Erythroblast (primary cell): ENCODE results near the gene ZNF10.
A peak's percentile ranks its signal among the peaks of the same experiment; 100 is the strongest.

Experiments used
- DNase-seq, 2 experiments: peaks; one replicate each; lab custom pipeline; 2025; lab: John Stamatoyannopoulos, UW
- GATA1 ChIP-seq: IDR thresholded peaks from 2 replicates; pipeline ENCODE4 v1.6.1; 2011; ENCODE audit warnings: low read depth, mild to moderate bottlenecking, control low read depth, low read length, moderate library complexity
- POLR2A ChIP-seq: IDR thresholded peaks from 2 replicates; pipeline ENCODE4 v1.6.1; 2011; ENCODE audit warnings: mild to moderate bottlenecking, low read length

Gene ZNF10

GRCh38 chr12:133130038-133130807, at the start of gene ZNF10, which contains the start of gene ZNF891:
Gene ZNF10, plus strand, starts transcription at chr12:133130627. Its CDS starts 13,866 bp downstream, at chr12:133144493.
Gene ZNF891, minus strand, starts transcription at chr12:133130274. Its CDS starts 8,356 bp downstream, at chr12:133121918.
- peak; percentile 97 for DNase-seq
- no peak for TF ChIP-seq GATA1
- TF ChIP-seq POLR2A: peak; percentile 84

DNA sequence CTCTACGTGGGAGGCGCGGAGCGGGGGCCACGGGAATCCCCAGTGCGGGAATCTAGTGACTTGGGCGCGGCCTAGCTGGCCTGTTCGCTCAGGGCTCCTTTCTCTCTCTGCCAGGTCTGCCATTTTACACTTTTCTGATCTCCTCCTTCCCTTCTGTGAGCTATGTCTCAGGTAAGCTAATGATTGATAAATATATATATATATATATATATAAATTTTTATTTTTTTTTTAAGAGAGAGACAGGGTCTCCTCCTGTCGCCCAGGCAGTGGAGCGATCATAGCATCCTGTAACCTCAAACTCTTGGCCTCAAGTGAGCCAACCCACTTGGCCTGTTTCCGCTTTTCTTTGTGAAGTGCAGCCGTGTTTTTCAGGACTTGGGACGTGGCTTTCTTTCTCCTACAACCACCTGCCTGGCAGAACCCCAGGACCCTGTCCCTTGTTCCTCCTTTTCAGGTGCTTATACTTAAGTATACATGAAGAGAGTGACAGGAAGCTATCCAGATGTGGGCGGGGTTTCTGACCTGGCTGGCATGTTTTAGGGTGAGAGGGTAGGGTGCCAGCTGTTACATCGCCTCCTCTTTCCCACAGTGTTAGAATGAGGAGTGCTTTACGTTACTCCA, 49.2 kb upstream of the ZNF10 start:
- TF ChIP-seq POLR2A: peak; percentile 32
- no peak for TF ChIP-seq GATA1
- DNase-seq: peak; percentile 44 to 48

DNA sequence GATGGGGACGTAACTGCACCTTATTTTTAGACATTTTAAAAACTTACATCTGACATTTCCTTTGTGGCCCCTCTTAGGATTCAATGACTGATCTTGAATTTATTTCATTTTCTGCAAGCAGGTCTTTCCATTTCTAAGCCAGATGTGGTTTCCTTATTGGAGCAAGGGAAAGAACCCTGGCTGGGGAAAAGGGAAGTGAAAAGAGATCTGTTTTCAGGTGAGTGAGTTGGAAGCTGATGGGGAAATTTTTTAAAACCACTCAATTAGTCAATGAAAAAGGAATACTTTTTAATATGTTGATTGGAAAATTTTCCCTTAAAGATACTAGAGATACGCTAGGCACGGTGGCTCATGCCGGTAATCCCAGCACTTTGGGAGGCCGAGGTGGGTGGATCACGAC, 47.1 kb upstream of the ZNF10 start:
- TF ChIP-seq POLR2A: no peak
- no peak for TF ChIP-seq GATA1
- DNase-seq: no peak

DNA sequence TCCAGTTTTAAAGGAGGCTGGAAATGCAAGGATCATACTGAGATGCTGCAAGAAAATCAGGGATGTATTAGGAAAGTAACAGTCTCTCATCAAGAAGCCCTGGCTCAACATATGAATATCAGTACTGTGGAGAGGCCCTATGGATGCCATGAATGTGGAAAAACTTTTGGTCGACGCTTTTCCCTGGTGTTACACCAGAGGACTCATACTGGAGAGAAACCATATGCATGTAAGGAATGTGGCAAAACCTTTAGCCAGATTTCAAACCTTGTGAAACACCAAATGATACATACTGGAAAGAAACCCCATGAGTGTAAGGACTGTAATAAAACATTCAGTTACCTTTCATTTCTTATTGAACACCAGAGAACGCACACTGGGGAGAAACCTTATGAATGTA, 24.8 kb upstream of the ZNF10 start:
- no peak for TF ChIP-seq POLR2A
- no peak for TF ChIP-seq GATA1
- peak in 1 of 2 experiments; percentile 25 for DNase-seq

DNA sequence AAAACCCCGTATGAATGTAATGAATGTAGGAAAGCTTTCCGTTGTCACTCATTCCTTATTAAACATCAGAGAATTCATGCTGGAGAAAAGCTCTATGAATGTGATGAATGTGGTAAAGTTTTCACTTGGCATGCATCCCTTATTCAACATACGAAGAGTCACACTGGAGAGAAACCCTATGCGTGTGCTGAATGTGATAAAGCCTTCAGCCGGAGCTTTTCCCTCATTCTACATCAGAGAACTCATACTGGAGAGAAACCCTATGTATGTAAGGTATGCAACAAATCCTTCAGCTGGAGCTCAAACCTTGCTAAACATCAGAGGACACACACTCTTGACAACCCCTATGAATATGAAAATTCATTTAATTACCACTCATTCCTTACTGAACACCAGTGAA, 24.2 kb upstream of the ZNF10 start:
- TF ChIP-seq GATA1 (no peak), POLR2A (no peak)
- peak; percentile 22 to 25 for DNase-seq

DNA sequence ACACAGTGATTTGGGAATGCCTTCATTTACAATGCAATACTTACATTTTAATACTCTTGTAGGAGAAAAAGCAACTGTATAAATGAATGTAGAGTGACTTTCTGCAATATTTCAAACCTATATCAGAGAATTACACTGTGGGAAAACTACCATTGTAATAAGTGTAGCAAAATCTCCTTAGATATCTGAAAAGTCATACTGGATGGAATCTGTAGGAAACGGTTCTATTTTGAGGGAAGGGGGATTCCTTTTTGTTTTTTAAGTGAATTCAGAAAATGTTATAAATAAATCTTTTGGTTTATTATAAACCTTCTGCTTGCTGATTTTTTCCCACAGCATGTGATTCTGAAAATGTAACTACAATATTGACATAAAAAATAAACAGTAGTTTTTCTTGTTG, 23.3 kb upstream of the ZNF10 start:
- TF ChIP-seq POLR2A: no peak
- TF ChIP-seq GATA1: no peak
- DNase-seq: no peak

DNA sequence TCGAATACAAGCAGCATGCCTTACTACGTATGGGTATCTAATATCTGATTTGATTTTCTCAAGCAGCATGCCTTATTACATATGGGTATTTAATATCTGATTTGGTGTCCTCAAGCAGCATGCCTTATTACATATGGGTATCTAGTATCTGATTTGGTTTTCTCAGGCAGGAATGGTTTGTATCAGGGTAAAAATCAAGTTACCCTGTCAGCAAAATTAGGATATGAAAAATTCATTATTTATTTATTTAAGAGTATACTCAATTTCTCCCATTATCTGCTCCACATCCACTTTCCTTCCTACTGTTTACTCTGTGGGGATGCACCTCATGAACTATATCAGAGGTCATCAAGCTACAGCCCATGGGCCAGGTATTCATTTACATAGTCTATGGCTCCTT, 22.3 kb upstream of the ZNF10 start:
- TF ChIP-seq GATA1 (no peak), POLR2A (no peak)
- no peak for DNase-seq

DNA sequence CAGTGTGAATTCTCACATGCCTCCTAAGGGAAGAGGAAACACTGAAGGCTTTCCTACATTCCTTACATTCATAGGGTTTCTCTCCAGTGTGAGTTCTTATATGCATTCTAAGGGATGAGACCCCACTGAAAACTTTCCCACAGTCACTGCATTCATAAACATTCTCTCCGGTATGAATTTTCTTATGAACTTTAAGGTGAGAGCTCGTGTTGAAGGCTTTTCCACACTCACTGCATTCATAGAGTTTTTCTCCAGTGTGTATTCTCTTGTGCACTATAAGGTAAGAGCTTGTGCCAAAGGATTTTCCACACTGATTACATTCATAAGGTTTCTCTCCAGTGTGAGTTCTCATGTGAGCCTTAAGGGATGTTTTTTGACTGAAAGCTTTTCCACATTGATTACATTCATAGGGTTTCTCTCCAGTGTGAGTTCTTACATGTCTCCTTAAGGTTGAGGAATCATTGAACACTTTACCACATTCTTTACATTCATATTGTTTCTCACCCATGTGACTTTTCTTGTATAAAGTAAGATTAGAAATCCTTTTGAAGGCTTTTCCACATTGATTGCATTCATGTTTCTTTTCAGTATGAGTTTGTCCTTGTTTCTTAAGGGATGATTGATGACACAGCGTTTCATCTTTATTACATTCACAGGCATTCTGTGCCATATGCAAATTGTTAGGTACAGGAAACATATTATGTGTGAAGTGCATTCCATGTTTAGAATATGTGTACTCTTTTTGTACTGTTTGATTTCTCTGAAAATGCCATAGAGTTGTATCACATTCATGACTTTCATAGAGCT, 9.8 kb upstream of the ZNF10 start:
- no peak for DNase-seq
- no peak for TF ChIP-seq POLR2A
- TF ChIP-seq GATA1: no peak

DNA sequence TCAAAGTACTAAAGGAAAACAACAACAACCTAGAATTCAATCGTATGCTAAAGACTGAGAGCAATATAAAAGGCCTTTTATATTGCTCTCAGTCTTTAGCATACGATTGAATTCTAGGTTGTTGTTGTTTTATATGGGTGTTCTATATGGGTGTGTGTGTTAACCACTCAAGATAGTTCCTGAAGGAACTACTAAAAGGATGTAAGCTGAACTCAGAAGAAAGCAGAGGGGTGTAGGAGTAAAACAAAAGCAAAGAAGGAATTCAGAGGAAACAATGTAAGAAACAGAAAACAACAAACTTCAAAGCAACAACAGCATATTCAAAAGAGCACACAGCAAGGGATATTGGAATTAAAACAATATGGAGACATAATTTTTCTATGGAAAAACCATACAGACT, 5.8 kb upstream of the ZNF10 start:
- TF ChIP-seq GATA1: no peak
- TF ChIP-seq POLR2A: no peak
- no peak for DNase-seq

DNA sequence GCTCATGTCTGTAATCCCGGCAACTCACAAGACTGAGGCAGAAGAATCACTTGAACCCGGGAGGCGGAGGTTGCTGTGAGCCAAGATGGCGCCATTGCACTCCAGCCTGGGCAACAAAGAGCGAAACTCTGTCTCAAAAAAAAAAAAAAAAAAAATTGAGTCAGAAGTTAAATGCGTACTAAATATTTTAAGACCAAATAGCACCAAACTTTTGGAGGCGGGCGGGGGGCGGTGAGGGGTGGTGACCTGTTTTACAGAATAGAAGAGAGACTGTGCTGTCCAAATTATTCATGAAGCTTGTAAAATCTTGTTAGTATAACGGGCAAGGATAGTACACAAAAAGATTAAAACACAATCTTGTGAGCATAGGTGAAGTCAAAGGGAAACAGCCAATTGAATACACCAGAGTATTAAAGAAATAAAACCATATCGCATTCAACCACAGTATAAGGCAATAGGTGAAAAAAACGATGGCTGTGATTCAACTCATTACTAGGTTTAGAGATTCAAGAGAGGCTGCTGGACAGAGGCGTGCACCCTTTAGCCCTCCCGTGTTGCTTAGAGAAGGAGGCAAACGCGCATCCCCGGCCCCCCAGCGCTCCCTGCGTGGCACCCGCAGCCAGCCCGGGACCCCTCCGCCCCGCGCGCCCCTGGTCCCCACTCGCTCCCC, 924 bp upstream of the ZNF10 start:
- no peak for DNase-seq
- TF ChIP-seq GATA1 (no peak), POLR2A (no peak)

- DNase-seq: no peak
- no peak for TF ChIP-seq GATA1
- TF ChIP-seq POLR2A: peak; percentile 50
These were observed 341 bp downstream of the ZNF10 start for GRCh38 chr12:133130808-133131128.

DNA sequence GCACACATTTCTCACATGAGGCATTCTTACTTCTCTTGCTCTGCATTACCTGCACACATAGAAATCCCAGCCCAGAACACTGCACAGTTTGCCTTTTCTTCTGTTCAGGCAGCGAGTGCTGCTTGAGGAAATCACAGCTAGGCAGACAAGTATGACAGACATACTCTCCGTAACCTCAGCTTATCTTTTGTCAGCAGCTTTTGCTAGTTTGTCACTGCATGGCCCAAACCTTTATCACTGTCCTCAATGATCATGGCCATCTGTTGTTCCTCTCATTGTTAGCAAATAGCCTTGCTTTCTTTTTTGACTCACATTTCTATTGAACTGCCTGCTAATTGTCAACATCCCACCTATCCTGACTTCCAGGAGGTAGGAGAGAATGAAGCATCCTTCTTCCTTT, 5.3 kb downstream of the ZNF10 start:
- no peak for TF ChIP-seq POLR2A
- TF ChIP-seq GATA1: no peak
- DNase-seq: peak in 1 of 2 experiments; percentile 32

- no peak for TF ChIP-seq GATA1
- no peak for TF ChIP-seq POLR2A
These were observed 15.6 kb downstream of the ZNF10 start for GRCh38 chr12:133145981-133146380.

DNA sequence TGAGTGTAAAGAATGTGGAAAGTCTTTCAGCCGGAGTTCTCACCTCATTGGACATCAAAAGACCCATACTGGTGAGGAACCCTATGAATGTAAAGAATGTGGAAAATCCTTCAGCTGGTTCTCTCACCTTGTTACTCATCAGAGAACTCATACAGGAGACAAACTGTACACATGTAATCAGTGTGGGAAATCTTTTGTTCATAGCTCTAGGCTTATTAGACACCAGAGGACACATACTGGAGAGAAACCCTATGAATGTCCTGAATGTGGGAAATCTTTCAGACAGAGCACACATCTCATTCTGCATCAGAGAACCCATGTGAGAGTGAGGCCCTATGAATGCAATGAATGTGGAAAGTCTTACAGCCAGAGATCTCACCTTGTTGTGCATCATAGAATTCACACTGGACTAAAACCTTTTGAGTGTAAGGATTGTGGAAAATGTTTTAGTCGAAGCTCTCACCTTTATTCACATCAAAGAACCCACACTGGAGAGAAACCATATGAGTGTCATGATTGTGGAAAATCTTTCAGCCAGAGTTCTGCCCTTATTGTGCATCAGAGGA, 25.8 kb downstream of the ZNF10 start:
- TF ChIP-seq POLR2A: no peak
- TF ChIP-seq GATA1: no peak
- DNase-seq: no peak

More at GRCh38 chr12:133145981-133146380, 15.6 kb downstream of the ZNF10 start:
- no peak for DNase-seq
